HG02981 (cell line): ENCODE results near the gene DNAJC3.
"Not testable (repeated sequence)": the region's sequence is repeated elsewhere in the genome, so short reads cannot be mapped to it uniquely, and the experiment has no call there.

Experiments
- ATAC-seq: cut with Tn5 transposase; IDR thresholded peaks from one replicate; pipeline ENCODE4 v1.9.1; 2021; ENCODE audit warnings: mild to moderate bottlenecking, moderate library complexity; ENCODE audit not compliant: unreplicated experiment

Gene DNAJC3

GRCh38 chr13:95712846-95713245 lies 35.9 kb downstream of the DNAJC3 start:
- ATAC-seq, result not testable (repeated sequence)

GRCh38 chr13:95713651-95714050 lies 36.7 kb downstream of the DNAJC3 start:
- ATAC-seq, result no peak

- no peak for ATAC-seq
These were observed 37.3 kb downstream of the DNAJC3 start for GRCh38 chr13:95714142-95714832.

DNA sequence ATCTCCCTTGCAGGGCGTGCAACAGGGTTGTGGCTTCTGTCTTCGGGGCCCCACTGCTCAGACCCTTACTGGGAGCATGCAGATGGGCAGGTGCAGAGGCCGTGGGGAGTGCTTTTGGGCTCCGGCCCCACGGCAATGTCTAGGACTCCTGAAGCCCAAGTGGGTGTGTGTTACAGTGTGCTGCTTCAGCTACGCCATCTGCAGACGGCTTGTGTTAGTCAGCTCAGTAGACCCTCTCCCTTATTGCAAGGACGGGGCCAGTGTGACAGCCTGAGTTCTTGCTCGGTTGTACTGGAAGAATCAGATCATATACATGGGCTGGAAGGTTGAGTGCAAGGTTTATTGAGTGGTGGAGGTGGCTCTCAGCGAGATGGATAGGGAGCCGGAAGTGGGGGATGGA lies 39.3 kb downstream of the DNAJC3 start:
- ATAC-seq, result no peak

- ATAC-seq, result no peak
These were observed 45.3 kb downstream of the DNAJC3 start for GRCh38 chr13:95722241-95722640.

GRCh38 chr13:95723438-95723837 lies 46.5 kb downstream of the DNAJC3 start:
- ATAC-seq, result no peak

GRCh38 chr13:95724252-95724651 lies 47.3 kb downstream of the DNAJC3 start:
- ATAC-seq, result no peak

DNA sequence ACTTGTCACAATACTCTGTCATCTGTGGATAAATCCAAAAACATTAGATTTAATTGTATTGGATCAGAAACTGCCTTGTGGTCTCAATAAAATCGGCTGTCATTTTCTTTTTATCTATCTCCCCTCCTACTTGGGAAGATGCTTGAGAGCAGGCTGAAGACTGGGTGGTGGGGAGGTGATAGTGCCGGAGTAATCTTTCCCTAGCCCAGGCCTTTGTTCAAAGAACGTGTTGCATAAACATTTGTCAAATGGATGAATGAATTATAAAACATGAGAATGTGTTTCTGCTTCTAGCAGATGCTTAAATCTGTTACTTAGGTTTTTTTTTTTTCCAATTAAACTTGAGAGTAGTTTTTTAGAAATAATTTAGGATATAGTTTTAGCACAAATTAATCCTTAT lies 49.9 kb downstream of the DNAJC3 start:
- ATAC-seq, result no peak

DNA sequence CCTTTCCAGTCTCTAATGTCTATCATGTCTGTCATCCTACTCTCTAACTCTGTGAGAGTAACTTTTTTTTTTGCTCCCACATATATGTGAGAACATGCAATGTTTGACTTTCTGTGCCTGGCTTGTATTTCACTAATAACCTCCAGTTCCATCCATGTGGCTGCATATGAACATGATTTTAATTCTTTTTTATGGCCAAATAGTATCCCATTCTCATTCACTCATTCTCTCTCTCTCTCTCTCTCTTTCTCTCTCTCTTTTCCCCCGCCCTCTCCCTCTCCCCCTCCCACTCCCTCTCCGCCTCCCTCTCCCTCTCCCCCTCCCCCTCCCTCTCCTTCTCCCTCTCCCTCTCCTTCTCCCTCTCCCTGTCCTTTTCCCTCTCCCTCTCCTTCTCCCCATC lies 52.0 kb downstream of the DNAJC3 start:
- ATAC-seq, result no peak

GRCh38 chr13:95734124-95734523 lies 57.2 kb downstream of the DNAJC3 start:
- no peak for ATAC-seq

DNA sequence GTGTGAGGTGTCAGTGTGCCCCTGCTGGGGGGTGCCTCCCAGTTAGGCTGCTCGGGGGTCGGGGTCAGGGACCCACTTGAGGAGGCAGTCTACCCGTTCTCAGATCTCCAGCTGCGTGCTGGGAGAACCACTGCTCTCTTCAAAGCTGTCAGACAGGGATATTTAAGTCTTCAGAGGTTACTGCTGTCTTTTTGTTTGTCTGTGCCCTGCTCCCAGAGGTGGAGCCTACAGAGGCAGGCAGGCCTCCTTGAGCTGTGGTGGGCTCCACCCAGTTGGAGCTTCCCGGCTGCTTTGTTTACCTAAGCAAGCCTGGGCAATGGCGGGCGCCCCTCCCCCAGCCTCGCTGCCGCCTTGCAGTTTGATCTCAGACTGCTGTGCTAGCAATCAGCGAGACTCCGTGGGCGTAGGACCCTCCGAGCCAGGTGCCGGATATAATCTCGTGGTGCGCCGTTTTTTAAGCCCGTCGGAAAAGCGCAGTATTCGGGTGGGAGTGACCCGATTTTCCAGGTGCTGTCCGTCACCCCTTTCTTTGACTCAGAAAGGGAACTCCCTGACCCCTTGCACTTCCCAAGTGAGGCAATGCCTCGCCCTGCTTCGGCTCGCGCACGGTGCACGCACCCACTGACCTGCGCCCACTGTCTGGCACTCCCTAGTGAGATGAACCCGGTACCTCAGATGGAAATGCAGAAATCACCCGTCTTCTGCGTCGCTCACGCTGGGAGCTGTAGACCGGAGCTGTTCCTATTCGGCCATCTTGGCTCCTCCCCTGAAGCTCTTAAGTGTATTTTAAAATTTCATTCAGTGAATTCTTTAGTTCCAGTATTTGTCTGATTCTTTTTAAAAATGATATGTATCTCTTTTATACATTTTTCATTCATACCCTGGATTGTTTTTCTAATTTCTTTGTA lies 63.4 kb downstream of the DNAJC3 start:
- ATAC-seq, result not testable (repeated sequence)

- ATAC-seq, result no peak
These were observed 64.0 kb downstream of the DNAJC3 start for GRCh38 chr13:95740979-95741320.

- ATAC-seq, result no peak
These were observed 64.9 kb downstream of the DNAJC3 start for GRCh38 chr13:95741584-95742563.

DNA sequence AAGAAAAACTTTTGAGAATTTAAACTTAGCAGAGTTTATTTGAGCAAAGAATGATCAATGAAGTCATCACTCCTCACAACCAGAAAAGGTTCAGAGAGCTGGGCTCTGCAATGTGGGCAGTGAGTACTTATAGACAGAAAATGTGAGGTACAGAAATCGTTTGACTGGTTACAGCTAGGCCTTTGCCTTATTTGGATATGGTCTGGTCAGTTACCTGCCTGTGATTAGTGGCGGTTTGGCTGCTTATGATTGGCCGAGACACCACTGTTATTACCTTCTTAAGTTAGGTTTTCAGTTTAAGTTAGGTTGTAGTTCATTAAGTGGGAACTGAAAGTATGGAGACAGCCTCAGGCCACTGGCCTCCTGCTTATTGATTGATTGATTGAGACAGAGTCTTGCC lies 66.3 kb downstream of the DNAJC3 start:
- no peak for ATAC-seq

GRCh38 chr13:95745289-95745688 lies 68.3 kb downstream of the DNAJC3 start:
- ATAC-seq, result no peak

GRCh38 chr13:95745752-95746151 lies 68.8 kb downstream of the DNAJC3 start:
- no peak for ATAC-seq

DNA sequence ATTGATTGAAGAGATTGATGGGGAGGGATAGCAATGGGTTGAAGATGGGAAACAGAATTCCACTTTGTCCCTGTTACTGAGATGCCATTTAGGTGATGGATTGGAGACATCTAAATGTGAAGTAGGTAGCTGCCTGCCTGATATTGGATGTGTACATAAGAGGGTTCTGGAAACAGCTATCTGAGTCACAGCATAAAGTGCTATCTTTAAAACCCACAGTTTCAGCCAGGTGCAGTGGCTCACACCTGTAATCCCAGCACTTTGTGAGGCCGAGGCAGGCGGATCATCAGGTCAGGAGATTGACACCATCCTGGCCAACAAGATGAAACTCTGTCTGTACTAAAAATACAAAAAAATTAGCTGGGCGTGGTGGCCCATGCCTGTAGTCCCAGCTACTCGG lies 72.6 kb downstream of the DNAJC3 start:
- ATAC-seq, result no peak

DNA sequence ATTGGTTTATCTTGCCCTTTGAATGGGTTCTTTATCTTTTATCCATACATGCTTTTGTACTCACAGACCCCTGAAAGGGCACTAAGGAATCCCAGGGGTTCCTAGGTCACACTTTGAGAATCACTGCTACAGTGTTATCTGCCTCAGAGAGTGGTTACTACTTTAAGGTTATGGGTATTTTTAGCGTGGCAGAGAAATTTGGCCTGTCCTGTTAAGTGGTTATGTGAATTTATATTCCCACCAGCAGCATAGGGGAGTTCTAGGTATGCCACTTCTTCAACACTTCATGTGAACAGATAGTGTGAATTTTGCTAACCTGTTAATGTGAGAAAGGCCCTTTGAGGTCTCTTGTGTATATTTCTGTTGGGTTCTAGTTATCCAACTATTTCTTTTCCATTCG lies 75.7 kb downstream of the DNAJC3 start:
- no peak for ATAC-seq

DNA sequence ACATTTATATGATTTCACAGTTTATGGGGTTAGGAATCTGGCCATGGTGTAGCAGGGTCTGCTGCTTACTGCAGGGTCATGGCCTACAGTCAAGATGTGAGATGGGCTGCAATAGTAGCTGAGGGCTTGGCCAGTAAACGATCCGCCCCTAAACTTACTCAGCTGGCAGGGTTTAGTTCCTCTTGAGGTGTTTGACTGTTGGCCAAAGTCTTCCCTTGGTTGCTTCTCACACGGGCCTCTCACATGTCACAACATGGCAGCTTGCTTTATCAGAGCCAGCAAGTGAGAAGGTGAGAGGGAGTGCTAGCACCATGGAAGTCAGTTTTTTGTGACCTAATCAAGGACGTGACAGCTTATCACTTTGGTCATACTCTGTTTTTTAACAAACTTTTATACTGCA lies 77.1 kb downstream of the DNAJC3 start:
- ATAC-seq, result no peak

DNA sequence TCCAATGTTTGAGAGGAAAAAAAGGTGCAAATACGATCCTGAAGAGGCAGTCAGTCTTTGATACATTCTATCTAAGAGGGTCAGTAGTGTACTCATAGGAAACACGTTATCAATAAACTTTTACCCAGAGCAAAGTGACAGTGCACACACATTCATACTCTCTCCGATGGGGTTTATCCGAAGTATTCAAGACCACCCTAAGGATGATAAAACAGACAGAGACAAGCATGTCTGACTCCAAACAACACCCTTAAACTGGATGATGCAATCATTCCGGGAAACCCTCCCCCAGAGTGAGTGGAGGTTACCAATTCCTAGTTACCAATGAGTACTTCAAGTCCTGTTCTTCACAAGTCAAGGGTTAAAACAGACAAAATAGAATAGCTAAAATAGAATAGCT lies 79.1 kb downstream of the DNAJC3 start:
- ATAC-seq, result no peak

- not testable (repeated sequence) for ATAC-seq
These were observed 85.7 kb downstream of the DNAJC3 start for GRCh38 chr13:95762626-95763025.
